GM12872 (cell line): Measurements from ENCODE around the gene CHTF18.

Experiments
- CTCF ChIP-seq: IDR thresholded peaks from 3 replicates; pipeline ENCODE4 v1.5.1; 2011; ENCODE audit warnings: low read depth, mild to moderate bottlenecking, low read length, moderate library complexity; ENCODE audit not compliant: insufficient read depth

The CHTF18 gene

DNA sequence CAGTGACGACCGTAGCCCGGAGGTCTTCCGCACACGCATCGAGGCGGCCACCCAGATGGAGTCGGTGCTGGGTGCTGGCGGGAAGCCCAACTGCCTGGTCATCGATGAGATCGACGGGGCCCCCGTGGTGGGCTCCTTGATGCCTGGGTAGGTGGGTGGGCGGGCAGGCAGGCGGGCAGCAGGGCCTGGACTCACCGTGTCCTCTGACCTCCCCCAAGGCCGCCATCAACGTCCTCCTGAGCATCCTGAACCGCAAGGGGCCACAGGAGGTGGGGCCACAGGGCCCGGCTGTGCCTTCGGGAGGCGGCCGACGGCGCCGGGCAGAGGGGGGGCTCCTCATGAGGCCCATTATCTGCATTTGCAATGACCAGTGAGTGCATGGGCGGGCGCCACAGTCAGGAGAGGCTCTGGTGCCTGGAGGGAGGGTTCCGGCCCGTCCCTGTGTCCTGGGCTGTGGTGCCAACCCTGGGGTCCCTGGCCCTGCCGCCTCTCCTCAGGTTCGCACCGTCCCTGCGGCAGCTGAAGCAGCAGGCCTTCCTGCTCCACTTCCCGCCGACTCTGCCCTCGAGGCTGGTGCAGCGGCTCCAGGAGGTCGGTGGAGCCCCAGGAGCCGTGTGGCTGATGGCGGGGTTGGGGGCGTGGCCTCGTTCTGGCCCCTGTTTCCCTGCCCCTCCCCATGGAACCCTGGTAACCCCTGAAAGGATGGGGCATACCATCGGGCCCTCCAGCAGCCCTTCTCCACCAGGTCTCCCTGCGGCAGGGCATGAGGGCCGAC lies 4.0 kb downstream of the CHTF18 start:
- no peak for TF ChIP-seq CTCF

DNA sequence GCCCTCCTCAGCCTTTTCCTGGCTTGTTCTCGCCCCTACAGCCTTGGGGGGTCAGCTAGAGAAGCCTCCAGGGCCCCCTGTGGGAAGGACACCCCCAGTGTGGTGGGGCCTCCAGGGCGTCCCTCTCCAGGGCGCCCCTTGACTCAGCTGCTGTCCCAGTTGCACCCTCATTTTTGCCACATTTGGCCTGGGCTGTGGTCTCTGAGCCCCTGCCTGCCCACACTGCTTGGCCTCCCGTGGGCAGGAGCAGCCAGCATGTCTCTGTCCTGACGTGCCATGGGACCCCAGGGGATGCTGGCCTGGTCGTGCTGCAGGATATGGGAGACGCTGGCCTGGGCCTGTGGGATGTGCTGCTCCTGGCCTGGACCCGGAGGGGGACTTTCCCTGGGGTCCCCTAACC lies 5.0 kb downstream of the CHTF18 start:
- TF ChIP-seq CTCF, result no peak

GRCh38 chr16:794091-794822 lies 5.8 kb downstream of the CHTF18 start:
- TF ChIP-seq CTCF, result no peak

DNA sequence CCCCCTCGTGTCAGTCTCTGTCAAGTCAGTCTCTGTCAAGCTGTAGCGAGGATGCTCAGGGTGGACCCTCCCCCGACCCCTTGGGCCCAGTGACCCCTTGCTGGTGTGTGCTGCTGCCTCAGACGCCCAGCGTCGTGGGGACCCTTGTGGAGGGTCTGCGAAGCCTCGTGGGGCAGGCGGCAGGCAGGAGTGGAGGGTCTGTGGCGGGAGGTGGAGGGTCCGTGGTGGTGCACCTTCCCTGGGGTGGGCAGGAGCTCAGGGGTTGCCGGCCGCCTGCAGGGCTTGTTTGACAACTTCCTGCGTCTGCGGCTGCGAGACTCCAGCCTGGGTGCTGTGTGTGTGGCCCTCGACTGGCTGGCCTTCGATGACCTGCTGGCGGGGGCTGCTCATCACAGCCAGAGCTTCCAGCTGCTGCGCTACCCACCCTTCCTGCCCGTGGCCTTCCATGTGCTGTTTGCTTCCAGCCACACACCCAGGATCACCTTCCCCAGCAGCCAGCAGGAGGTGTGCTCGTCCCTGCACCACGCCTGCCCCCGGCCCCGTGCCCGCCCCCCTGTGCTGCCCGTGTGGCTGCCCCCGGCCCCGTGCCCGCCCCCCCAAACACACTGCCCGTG lies 6.5 kb downstream of the CHTF18 start:
- no peak for TF ChIP-seq CTCF

- TF ChIP-seq CTCF, result no peak
These were observed 7.3 kb downstream of the CHTF18 start for GRCh38 chr16:795580-796229.

DNA sequence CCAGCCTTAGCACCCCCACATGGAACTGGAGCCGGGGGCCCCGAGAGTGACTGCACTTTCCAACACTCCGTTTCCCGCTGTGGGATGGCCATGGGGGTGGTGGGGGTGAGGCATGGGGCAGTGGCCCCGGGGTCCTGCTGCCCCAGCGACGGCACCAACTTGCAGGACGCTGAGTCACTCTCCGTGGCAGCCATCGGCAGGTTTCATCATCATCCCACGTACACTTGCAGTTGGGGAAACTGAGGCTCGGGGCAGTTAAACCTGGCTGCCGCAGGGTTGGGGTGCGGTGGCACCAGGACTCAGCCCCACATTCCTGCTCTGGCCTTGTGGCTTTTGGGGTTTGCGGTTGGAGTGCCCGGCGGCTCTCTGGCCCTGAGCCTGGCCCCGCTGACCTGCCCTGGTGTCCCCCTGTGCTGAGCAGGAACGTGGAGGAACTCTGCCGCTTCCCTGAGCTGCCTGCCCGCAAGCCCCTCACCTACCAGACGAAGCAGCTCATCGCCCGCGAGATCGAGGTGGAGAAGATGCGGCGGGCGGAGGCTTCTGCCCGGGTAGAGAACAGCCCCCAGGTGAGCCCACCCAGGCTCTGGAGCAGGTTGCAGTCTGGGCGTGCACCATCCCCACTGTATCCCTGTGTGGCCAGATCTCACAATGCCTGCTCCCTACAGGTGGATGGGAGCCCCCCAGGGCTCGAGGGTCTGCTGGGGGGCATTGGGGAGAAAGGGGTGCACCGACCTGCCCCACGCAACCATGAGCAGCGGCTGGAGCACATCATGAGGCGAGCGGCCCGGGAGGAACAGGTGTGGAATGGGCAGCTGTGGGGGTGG lies 8.1 kb downstream of the CHTF18 start:
- no peak for TF ChIP-seq CTCF

DNA sequence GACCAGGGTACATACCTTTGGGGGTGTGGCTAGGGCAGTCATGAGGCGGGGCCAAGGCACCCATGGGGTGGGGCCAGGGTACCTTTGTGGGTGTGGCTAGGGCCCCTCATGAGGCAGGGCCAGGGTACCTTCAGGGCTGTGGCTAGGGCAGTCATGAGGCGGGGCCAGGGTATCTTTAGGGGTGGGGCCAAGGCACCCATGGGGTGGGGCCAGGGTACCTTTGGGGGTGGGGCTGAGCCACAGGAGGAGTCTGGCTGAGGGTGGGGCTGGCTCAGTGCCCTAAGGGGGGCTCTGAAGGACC lies 8.7 kb downstream of the CHTF18 start:
- no peak for TF ChIP-seq CTCF
